K562 (cell line): ENCODE data around the gene PKHD1. TPM values are rescaled to one million over a fixed set of nuclear protein-coding genes. Genes with fewer than 3 reads are reported as not detected.

Source experiments
- ATAC-seq: fragments of 200-7000 bp; cut with Tn5 transposase; 3 replicates; pipeline ENCODE4 v1.9.1; 2020; ENCODE audit warnings: moderate library complexity
- BruUV-seq: library from RNA; stranded (reverse); fragments of 400-500 nt; replicated peaks from 2 replicates; lab custom pipeline; 2021; lab: Mats Ljungman, UMichigan
- CTCF ChIA-PET: fragments of 300-600 bp; formaldehyde crosslinking; extraction: SDS; loops from one replicate; lab custom pipeline; 2021; ENCODE audit warnings: low intra/inter-chr PET ratio; lab: Yijun Ruan, JAX
- POLR2A ChIA-PET: fragments of 300-600, 350-650 bp; sonication (Branson Sonifier 250); formaldehyde crosslinking; extraction: SDS; loops from one replicate; lab custom pipeline; 2021; ENCODE audit warnings: antibody characterized with exemption, inconsistent platforms; lab: Yijun Ruan, JAX
- DNase-seq, 4 experiments: peaks; one replicate each; pipeline versions ENCODE4 v3.0.0 to v3.0.0-alpha.2; 2011 to 2018; ENCODE audit warnings: low spot score in 3 of 4, mixed read lengths in 3 of 4; ENCODE audit errors: extremely low read depth in 1 of 4
- FAIRE-seq: peaks from 2 replicates; lab custom pipeline; 2011; peaks lifted over from hg19 to GRCh38; lab: Jason Lieb, UNC
- H2AFZ ChIP-seq: 2 replicates; pipeline ENCODE4 v1.6.0; 2011; ENCODE audit warnings: low read depth, low read length, control low read depth, inconsistent platforms
- H3K27ac ChIP-seq: fragments of 200-600 bp; 3 replicates; pipeline ENCODE4 v1.8.0; 2011; ENCODE audit warnings: low read depth, mild to moderate bottlenecking, control low read depth, inconsistent platforms, low read length, moderate library complexity, mixed read lengths; ENCODE audit errors: extremely low read depth
- H3K27me3 ChIP-seq, 2 experiments: fragments of 300-600 bp in 1 of 2; 2 replicates in 1 of 2; 3 replicates in 1 of 2; pipeline versions ENCODE4 v1.6.0 to v1.8.0; 2011; ENCODE audit warnings: inconsistent platforms in 2 of 2, low read length in 2 of 2, mild to moderate bottlenecking in 1 of 2, mixed read lengths in 1 of 2, moderate library complexity in 1 of 2; ENCODE audit not compliant: control insufficient read depth in 2 of 2, insufficient read depth in 2 of 2
- H3K36me3 ChIP-seq: fragments of 300-600 bp; 3 replicates; pipeline ENCODE4 v1.8.0; 2011; ENCODE audit warnings: mild to moderate bottlenecking, low read length, inconsistent platforms; ENCODE audit not compliant: control insufficient read depth, insufficient read depth
- H3K4me1 ChIP-seq, 2 experiments: fragments of 200-600 bp in 1 of 2; replicated peaks in 1 of 2; 2 replicates in 1 of 2; 3 replicates in 1 of 2; pipeline versions ENCODE4 v1.5.1 to v1.8.0; 2011; ENCODE audit warnings: inconsistent platforms in 2 of 2, low read length in 2 of 2, mild to moderate bottlenecking in 1 of 2, mixed read lengths in 1 of 2, moderate library complexity in 1 of 2; ENCODE audit not compliant: control insufficient read depth in 2 of 2, insufficient read depth in 2 of 2
- H3K4me2 ChIP-seq: 2 replicates; pipeline ENCODE4 v1.6.1; 2011; ENCODE audit warnings: low read length, control low read depth, inconsistent platforms, mixed read lengths; ENCODE audit not compliant: insufficient read depth
- H3K4me3 ChIP-seq: fragments of 200-600 bp; sonication (generic), shearing (Covaris generic); 2 replicates; pipeline ENCODE4 v1.5.1; 2016; ENCODE audit warnings: control low read depth, inconsistent platforms
- H3K79me2 ChIP-seq: fragments of 200-600 bp; 3 replicates; pipeline ENCODE4 v1.8.0; 2011; ENCODE audit warnings: low read length, inconsistent platforms; ENCODE audit not compliant: control insufficient read depth, insufficient read depth
- H3K9ac ChIP-seq, 2 experiments: 2 replicates each; pipeline versions ENCODE4 v1.6.0 to v1.6.1; 2011; ENCODE audit warnings: low read depth in 2 of 2, low read length in 2 of 2, control low read depth in 1 of 2, inconsistent platforms in 1 of 2, mild to moderate bottlenecking in 1 of 2, mixed read lengths in 1 of 2; ENCODE audit not compliant: insufficient read depth in 1 of 2
- H3K9me1 ChIP-seq: one replicate; pipeline ENCODE4 v1.6.0; 2011; ENCODE audit warnings: inconsistent platforms, mild to moderate bottlenecking, low read length, moderate library complexity; ENCODE audit not compliant: control insufficient read depth, insufficient read depth
- H3K9me3 ChIP-seq: replicated peaks from 2 replicates; pipeline ENCODE4 v1.5.1; 2011; ENCODE audit warnings: low read depth, low read length, inconsistent platforms; ENCODE audit not compliant: control insufficient read depth, insufficient read depth
- H4K20me1 ChIP-seq: replicated peaks from 2 replicates; pipeline ENCODE4 v1.6.1; 2011; ENCODE audit warnings: low read length, inconsistent platforms, mixed read lengths; ENCODE audit not compliant: control insufficient read depth, insufficient read depth
- FOXP1 ChIP-seq: sonication (generic); formaldehyde crosslinking; IDR thresholded peaks from 2 replicates; pipeline ENCODE4 v1.8.0; 2022; ENCODE audit warnings: mild to moderate bottlenecking, missing genetic modification reagents
- GABPB2 ChIP-seq: fragments of 250-450 bp; sonication (Bioruptor Pico); conservative IDR thresholded peaks from 2 replicates; pipeline ENCODE4 v1.5.1; 2021; ENCODE audit warnings: mild to moderate bottlenecking
- HMG20A ChIP-seq: fragments of 450-650 bp; formaldehyde crosslinking; conservative IDR thresholded peaks from 2 replicates; pipeline ENCODE4 v1.4.0; 2020; ENCODE audit warnings: mild to moderate bottlenecking, mixed read lengths
- KAT8 ChIP-seq: fragments of 450-650 bp; IDR thresholded peaks from 2 replicates; pipeline ENCODE4 v1.6.1; 2016; ENCODE audit warnings: low read depth, mild to moderate bottlenecking
- KLF6 ChIP-seq: fragments of 250-450 bp; sonication (Bioruptor Pico); IDR thresholded peaks from 2 replicates; pipeline ENCODE4 v1.4.0; 2020; ENCODE audit warnings: mild to moderate bottlenecking, moderate library complexity, borderline replicate concordance
- L3MBTL2 ChIP-seq: fragments of 450-650 bp; IDR thresholded peaks from 2 replicates; pipeline ENCODE4 v1.6.1; 2016; ENCODE audit warnings: mild to moderate bottlenecking, moderate library complexity
- MCM5 ChIP-seq: fragments of 450-650 bp; IDR thresholded peaks from 2 replicates; pipeline ENCODE4 v1.6.1; 2016; ENCODE audit warnings: low read depth
- NCOA1 ChIP-seq: fragments of 450-650 bp; IDR thresholded peaks from 2 replicates; pipeline ENCODE4 v1.6.1; 2016; ENCODE audit warnings: low read depth
- POLR2B ChIP-seq: fragments of 450-650 bp; IDR thresholded peaks from 2 replicates; pipeline ENCODE4 v1.6.1; 2018; ENCODE audit warnings: low read depth; ENCODE audit not compliant: partially characterized antibody
- PTBP1 ChIP-seq: fragments of 200-400 bp; formaldehyde crosslinking; IDR thresholded peaks from 2 replicates; pipeline ENCODE4 v1.6.1; 2017; ENCODE audit warnings: low read depth, low read length
- TAF1 ChIP-seq: IDR thresholded peaks from 2 replicates; pipeline ENCODE4 v1.6.1; 2011; ENCODE audit warnings: mild to moderate bottlenecking, low read length, moderate library complexity; ENCODE audit not compliant: insufficient read depth, control insufficient read depth, severe bottlenecking; ENCODE audit errors: extremely low read depth
- U2AF2 ChIP-seq: fragments of 200-400 bp; formaldehyde crosslinking; optimal IDR thresholded peaks from 2 replicates; pipeline ENCODE3; 2017; ENCODE audit warnings: low read depth, mild to moderate bottlenecking, low read length
- YBX1 ChIP-seq: fragments of 450-650 bp; IDR thresholded peaks from 2 replicates; pipeline ENCODE4 v1.7.1; 2016; ENCODE audit warnings: mild to moderate bottlenecking
- ZNF175 ChIP-seq: fragments of 200-800 bp; sonication (Bioruptor generic); IDR thresholded peaks from 2 replicates; pipeline ENCODE4 v1.6.1; 2016; ENCODE audit warnings: low read depth, mild to moderate bottlenecking, missing genetic modification characterization, missing compliant biosample characterization
- ZNF311 ChIP-seq: fragments of 250-450 bp; sonication (Bioruptor Pico); IDR thresholded peaks from 2 replicates; pipeline ENCODE4 v1.4.0; 2020; ENCODE audit warnings: mild to moderate bottlenecking, moderate library complexity
- WGBS: fragments of 100-300 bp; shearing (Covaris generic); methylation state at CpG from one replicate; pipeline ENCODE4 v1.1.6; 2016; ENCODE audit warnings: low coverage, mixed read lengths; ENCODE audit not compliant: insufficient coverage; ENCODE audit errors: missing lambda C conversion rate; 5-methylcytosine and 5-hydroxymethylcytosine counted together
- in situ Hi-C: fragments of 300-500 bp; cut with MboI; formaldehyde crosslinking; loops from 4 replicates; pipeline ENCODE4 v1.15.0; 2018; ENCODE audit warnings: inconsistent platforms, mixed read lengths
- intact Hi-C: fragments of 100-400 bp; cut with micrococcal nuclease; formaldehyde crosslinking; loops from 2 replicates; pipeline ENCODE4 v1.14.2; 2022
- polyA plus RNA-seq, 8 experiments: library from polyadenylated mRNA; depleted of rRNA in 4 of 8; stranded (reverse) in 5 of 8; unstranded in 3 of 8; fragments of >200 nt; fragmentation: Nextera tagmentation in 2 of 8; fragmentation: Illumina TruSeq in 1 of 8; extraction: Ambion mirVana in 2 of 8; extraction: Trizol in 1 of 8; gene quantifications; 2 replicates each; pipeline versions ENCODE4 v1.2.1 to v1.2.3, GENCODE V29; 2011 to 2014; ENCODE audit warnings: inconsistent platforms in 1 of 8, missing spikeins in 1 of 8
- total RNA-seq, 7 experiments: library from RNA; depleted of rRNA in 6 of 7; stranded (reverse); fragments of >200 nt in 6 of 7; fragmentation: Illumina TruSeq in 2 of 7; extraction: Trizol in 2 of 7; gene quantifications; 2 replicates each; pipeline versions ENCODE4 v1.2.1 to v1.2.3, GENCODE V29; 2011 to 2021; ENCODE audit warnings: low replicate concordance in 1 of 7
- TF ChIP-seq, protein P1 (sequence below), 3 experiments: fragments of 200-800 bp in 1 of 3; fragments of 250-450 bp in 1 of 3; fragments of 450-650 bp in 1 of 3; sonication (Bioruptor Pico) in 1 of 3; sonication (Bioruptor generic) in 1 of 3; formaldehyde crosslinking in 1 of 3; IDR thresholded peaks; 2 replicates each; pipeline versions ENCODE4 v1.6.1 to v1.8.0; 2016 to 2022; ENCODE audit warnings: mild to moderate bottlenecking in 2 of 3, missing genetic modification characterization in 2 of 3, missing compliant biosample characterization in 1 of 3, moderate library complexity in 1 of 3
- TF ChIP-seq, protein P2 (sequence below): fragments of 250-450 bp; sonication (Bioruptor Pico); IDR thresholded peaks from 2 replicates; pipeline ENCODE4 v1.5.1; 2021; ENCODE audit warnings: mild to moderate bottlenecking
- TF ChIP-seq, protein P3 (sequence below): fragments of 250-450 bp; sonication (Bioruptor Pico); IDR thresholded peaks from 2 replicates; pipeline ENCODE4 v1.6.1; 2021; ENCODE audit warnings: mild to moderate bottlenecking

Gene PKHD1
- total and polyA plus RNA-seq, 9 of the 15 experiments (the other 6 are each of a cell fraction or from before 2014, with no cell fraction given): 0.01 to 0.04 (median 0.01) TPM; not detected in 6

DNA sequence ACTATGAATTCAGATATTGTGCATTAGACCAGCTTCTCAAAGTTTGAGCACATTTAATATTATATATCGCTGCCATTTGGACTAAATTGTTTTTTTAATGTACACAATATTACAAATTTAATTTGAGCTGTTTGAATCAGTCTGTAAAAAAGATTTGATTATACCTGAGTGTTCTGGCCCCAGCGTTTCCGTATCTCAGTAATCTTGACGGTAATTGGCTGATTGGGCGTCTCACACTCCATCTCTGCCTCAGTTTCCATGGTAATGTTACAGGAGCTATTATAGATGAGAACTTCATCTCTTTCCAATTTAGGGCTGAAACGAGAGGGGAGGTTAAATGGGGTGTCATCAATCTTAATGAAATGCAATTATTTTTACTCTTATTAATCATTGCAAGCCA, 77.3 kb downstream of the PKHD1 start:
- no peak for ATAC-seq
- Histone ChIP-seq H3K4me2 (no peak overlapping the region), H2AFZ (no peak overlapping the region), H4K20me1 (no peaks in the 10 kb centered on the region), H3K4me3 (no peak overlapping the region), H3K27me3 (no peaks in the 10 kb centered on the region), H3K79me2 (no peaks in the 10 kb centered on the region), H3K9me1 (no peaks in the 10 kb centered on the region), H3K36me3 (no peaks in the 10 kb centered on the region), H3K27ac (no peak overlapping the region), H3K4me1 (no peaks in the 10 kb centered on the region), H3K9me3 (no peaks in the 10 kb centered on the region), H3K9ac (no peak overlapping the region)
- ChIA-PET CTCF (no interaction called here), POLR2A (interaction anchor here (0.5 kb wide), 1 partner anchor 216 kb away, joined by 3 read pairs; no protein-coding TSS in a partner anchor)
- 1% methylated on average over 6 of the region's 6 CpGs for WGBS
- FAIRE-seq: no peak
- no TSS peak for BruUV-seq
- in situ Hi-C loops: loop anchor here (25.0 kb wide), 2 partner anchors 1198 to 1873 kb away; partner anchors contain the start of gene TFAP2B
- DNase-seq: no peak
- no peak for TF ChIP-seq TAF1
- TF ChIP-seq U2AF2: no peak
- no peak for TF ChIP-seq YBX1
- TF ChIP-seq, protein P1, sequence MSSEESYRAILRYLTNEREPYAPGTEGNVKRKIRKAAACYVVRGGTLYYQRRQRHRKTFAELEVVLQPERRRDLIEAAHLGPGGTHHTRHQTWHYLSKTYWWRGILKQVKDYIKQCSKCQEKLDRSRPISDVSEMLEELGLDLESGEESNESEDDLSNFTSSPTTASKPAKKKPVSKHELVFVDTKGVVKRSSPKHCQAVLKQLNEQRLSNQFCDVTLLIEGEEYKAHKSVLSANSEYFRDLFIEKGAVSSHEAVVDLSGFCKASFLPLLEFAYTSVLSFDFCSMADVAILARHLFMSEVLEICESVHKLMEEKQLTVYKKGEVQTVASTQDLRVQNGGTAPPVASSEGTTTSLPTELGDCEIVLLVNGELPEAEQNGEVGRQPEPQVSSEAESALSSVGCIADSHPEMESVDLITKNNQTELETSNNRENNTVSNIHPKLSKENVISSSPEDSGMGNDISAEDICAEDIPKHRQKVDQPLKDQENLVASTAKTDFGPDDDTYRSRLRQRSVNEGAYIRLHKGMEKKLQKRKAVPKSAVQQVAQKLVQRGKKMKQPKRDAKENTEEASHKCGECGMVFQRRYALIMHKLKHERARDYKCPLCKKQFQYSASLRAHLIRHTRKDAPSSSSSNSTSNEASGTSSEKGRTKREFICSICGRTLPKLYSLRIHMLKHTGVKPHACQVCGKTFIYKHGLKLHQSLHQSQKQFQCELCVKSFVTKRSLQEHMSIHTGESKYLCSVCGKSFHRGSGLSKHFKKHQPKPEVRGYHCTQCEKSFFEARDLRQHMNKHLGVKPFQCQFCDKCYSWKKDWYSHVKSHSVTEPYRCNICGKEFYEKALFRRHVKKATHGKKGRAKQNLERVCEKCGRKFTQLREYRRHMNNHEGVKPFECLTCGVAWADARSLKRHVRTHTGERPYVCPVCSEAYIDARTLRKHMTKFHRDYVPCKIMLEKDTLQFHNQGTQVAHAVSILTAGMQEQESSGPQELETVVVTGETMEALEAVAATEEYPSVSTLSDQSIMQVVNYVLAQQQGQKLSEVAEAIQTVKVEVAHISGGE (CRISPR knock-in tag; IDR thresholded peaks at IDR 0.05): no peak
- no peak for TF ChIP-seq GABPB2 (CRISPR knock-in tag)
- TF ChIP-seq, protein P2, sequence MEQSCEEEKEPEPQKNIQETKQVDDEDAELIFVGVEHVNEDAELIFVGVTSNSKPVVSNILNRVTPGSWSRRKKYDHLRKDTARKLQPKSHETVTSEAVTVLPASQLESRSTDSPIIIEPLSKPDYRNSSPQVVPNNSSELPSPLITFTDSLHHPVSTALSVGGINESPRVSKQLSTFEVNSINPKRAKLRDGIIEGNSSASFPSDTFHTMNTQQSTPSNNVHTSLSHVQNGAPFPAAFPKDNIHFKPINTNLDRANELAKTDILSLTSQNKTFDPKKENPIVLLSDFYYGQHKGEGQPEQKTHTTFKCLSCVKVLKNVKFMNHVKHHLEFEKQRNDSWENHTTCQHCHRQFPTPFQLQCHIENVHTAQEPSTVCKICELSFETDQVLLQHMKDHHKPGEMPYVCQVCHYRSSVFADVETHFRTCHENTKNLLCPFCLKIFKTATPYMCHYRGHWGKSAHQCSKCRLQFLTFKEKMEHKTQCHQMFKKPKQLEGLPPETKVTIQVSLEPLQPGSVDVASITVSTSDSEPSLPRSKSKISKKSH: no peak
- no peak for TF ChIP-seq ZNF175 (CRISPR knock-in tag)
- TF ChIP-seq POLR2B: no peak
- no peak for TF ChIP-seq L3MBTL2
- TF ChIP-seq ZNF311 (CRISPR knock-in tag): no peak
- no peak for TF ChIP-seq NCOA1
- TF ChIP-seq KAT8: no peak
- no peak for TF ChIP-seq HMG20A (CRISPR knock-in tag)
- no peak for TF ChIP-seq FOXP1
- TF ChIP-seq MCM5: no peak
- no peak for TF ChIP-seq KLF6 (CRISPR knock-in tag)
- no peak for TF ChIP-seq PTBP1
- TF ChIP-seq, protein P3, sequence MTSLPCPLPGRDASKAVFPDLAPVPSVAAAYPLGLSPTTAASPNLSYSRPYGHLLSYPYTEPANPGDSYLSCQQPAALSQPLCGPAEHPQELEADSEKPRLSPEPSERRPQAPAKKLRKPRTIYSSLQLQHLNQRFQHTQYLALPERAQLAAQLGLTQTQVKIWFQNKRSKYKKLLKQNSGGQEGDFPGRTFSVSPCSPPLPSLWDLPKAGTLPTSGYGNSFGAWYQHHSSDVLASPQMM (CRISPR knock-in tag): no peak
- intact Hi-C loops: no loop called here
